H9 (cell line): ENCODE data around the gene CD1E. TPM values are rescaled to one million over a fixed set of nuclear protein-coding genes. Genes with fewer than 3 reads are reported as not detected.

Experiments used
- DNase-seq: peaks from one replicate; pipeline ENCODE4 v3.0.0-alpha.2; 2017
- H2AFZ ChIP-seq: one replicate; pipeline ENCODE4 v1.6.1; 2013; ENCODE audit warnings: mild to moderate bottlenecking, low read length, control low read depth, moderate library complexity
- H2AK5ac ChIP-seq: 2 replicates; pipeline ENCODE4 v1.6.1; 2013; ENCODE audit warnings: low read length, control low read depth, mixed read lengths; ENCODE audit not compliant: insufficient read length
- H2BK120ac ChIP-seq: one replicate; pipeline ENCODE4 v1.6.1; 2013; ENCODE audit warnings: low read depth, mild to moderate bottlenecking, low read length, control low read depth, inconsistent platforms; ENCODE audit not compliant: poor library complexity, severe bottlenecking
- H2BK12ac ChIP-seq: 2 replicates; pipeline ENCODE4 v1.6.1; 2013; ENCODE audit warnings: low read length, control low read depth, mixed read lengths, low read depth; ENCODE audit not compliant: insufficient read length
- H2BK15ac ChIP-seq: 2 replicates; pipeline ENCODE4 v1.6.1; 2013; ENCODE audit warnings: low read depth, low read length, control low read depth
- H2BK20ac ChIP-seq: one replicate; pipeline ENCODE4 v1.6.1; 2013; ENCODE audit warnings: low read depth, mild to moderate bottlenecking, low read length, control low read depth, inconsistent platforms; ENCODE audit not compliant: poor library complexity, severe bottlenecking
- H2BK5ac ChIP-seq: 2 replicates; pipeline ENCODE4 v1.6.1; 2013; ENCODE audit warnings: low read length, control low read depth, mixed read lengths; ENCODE audit not compliant: insufficient read length
- H3K14ac ChIP-seq: 2 replicates; pipeline ENCODE4 v1.6.1; 2013; ENCODE audit warnings: low read length, control low read depth; ENCODE audit not compliant: insufficient read depth
- H3K18ac ChIP-seq: 2 replicates; pipeline ENCODE4 v1.6.1; 2013; ENCODE audit warnings: low read depth, mild to moderate bottlenecking, mixed read lengths, low read length, control low read depth; ENCODE audit not compliant: insufficient read length
- H3K23ac ChIP-seq: 2 replicates; pipeline ENCODE4 v1.6.1; 2013; ENCODE audit warnings: low read length, control low read depth, mixed read lengths, low read depth; ENCODE audit not compliant: insufficient read length
- H3K23me2 ChIP-seq: 2 replicates; pipeline ENCODE4 v1.6.1; 2013; ENCODE audit warnings: low read depth, mild to moderate bottlenecking, mixed read lengths, low read length, control low read depth; ENCODE audit not compliant: insufficient read length, poor library complexity, severe bottlenecking
- H3K27ac ChIP-seq: 2 replicates; pipeline ENCODE4 v1.5.1; 2013; ENCODE audit warnings: low read length, control low read depth, mixed read lengths, low read depth; ENCODE audit not compliant: insufficient read length
- H3K27me3 ChIP-seq: 2 replicates; pipeline ENCODE4 v1.6.1; 2013; ENCODE audit warnings: low read length, control low read depth, inconsistent platforms; ENCODE audit not compliant: insufficient read depth
- H3K4ac ChIP-seq: 2 replicates; pipeline ENCODE4 v1.6.1; 2013; ENCODE audit warnings: low read depth, mild to moderate bottlenecking, control low read depth, inconsistent platforms, low read length, moderate library complexity
- H3K4me1 ChIP-seq: 2 replicates; pipeline ENCODE4 v1.6.1; 2013; ENCODE audit warnings: low read length, control low read depth, inconsistent platforms; ENCODE audit not compliant: insufficient read depth
- H3K4me2 ChIP-seq: 2 replicates; pipeline ENCODE4 v1.6.1; 2013; ENCODE audit warnings: low read length, control low read depth, mixed read lengths; ENCODE audit not compliant: insufficient read length, insufficient read depth
- H3K56ac ChIP-seq: 2 replicates; pipeline ENCODE4 v1.6.1; 2013; ENCODE audit warnings: low read depth, mild to moderate bottlenecking, mixed read lengths, low read length, control low read depth; ENCODE audit not compliant: insufficient read length
- H3K79me1 ChIP-seq: 2 replicates; pipeline ENCODE4 v1.6.1; 2013; ENCODE audit warnings: low read depth, mild to moderate bottlenecking, moderate library complexity, low read length, control low read depth, inconsistent platforms; ENCODE audit not compliant: insufficient read depth, poor library complexity, severe bottlenecking
- H3K79me2 ChIP-seq: 2 replicates; pipeline ENCODE4 v1.6.1; 2013; ENCODE audit warnings: low read length, control low read depth, inconsistent platforms; ENCODE audit not compliant: insufficient read depth
- H3K9ac ChIP-seq: 2 replicates; pipeline ENCODE4 v1.6.1; 2013; ENCODE audit warnings: low read length, control low read depth, mixed read lengths; ENCODE audit not compliant: insufficient read length; ENCODE audit errors: extremely low read depth
- H3K9me3 ChIP-seq: one replicate; pipeline ENCODE4 v1.6.1; 2013; ENCODE audit warnings: low read depth, low read length, inconsistent platforms; ENCODE audit not compliant: control insufficient read depth
- H3T11ph ChIP-seq: one replicate; pipeline ENCODE4 v1.6.1; 2013; ENCODE audit warnings: mild to moderate bottlenecking, low read length, control low read depth, inconsistent platforms
- H4K20me1 ChIP-seq: one replicate; pipeline ENCODE4 v1.6.1; 2013; ENCODE audit not compliant: control insufficient read depth, insufficient read length, insufficient read depth
- H4K5ac ChIP-seq: 2 replicates; pipeline ENCODE4 v1.6.1; 2013; ENCODE audit warnings: low read depth, mild to moderate bottlenecking, mixed read lengths, low read length, control low read depth; ENCODE audit not compliant: insufficient read length
- H4K8ac ChIP-seq: replicated peaks from 2 replicates; pipeline ENCODE4 v1.6.1; 2013; ENCODE audit warnings: low read length, control low read depth, mixed read lengths, low read depth; ENCODE audit not compliant: insufficient read length
- H4K91ac ChIP-seq: 2 replicates; pipeline ENCODE4 v1.6.1; 2013; ENCODE audit warnings: low read depth, mild to moderate bottlenecking, moderate library complexity, mixed read lengths, low read length, control low read depth; ENCODE audit not compliant: insufficient read length
- H3K27ac Mint-ChIP-seq, 3 experiments: 2 replicates in 2 of 3; 3 replicates in 1 of 3; pipeline ENCODE4 v1.8.0; 2020 to 2021; ENCODE audit warnings: mixed read lengths in 3 of 3, mild to moderate bottlenecking in 1 of 3, moderate library complexity in 1 of 3
- H3K27me3 Mint-ChIP-seq: 2 replicates; pipeline ENCODE4 v1.8.0; 2021; ENCODE audit warnings: low read depth, mild to moderate bottlenecking, moderate library complexity, mixed read lengths
- H3K36me3 Mint-ChIP-seq, 3 experiments: 2 replicates in 2 of 3; 3 replicates in 1 of 3; pipeline ENCODE4 v1.8.0; 2020 to 2021; ENCODE audit warnings: low read depth in 3 of 3, mixed read lengths in 3 of 3; ENCODE audit not compliant: insufficient read depth in 1 of 3
- H3K4me1 Mint-ChIP-seq, 2 experiments: 2 replicates each; pipeline ENCODE4 v1.8.0; 2020; ENCODE audit warnings: mixed read lengths in 2 of 2
- H3K4me3 Mint-ChIP-seq, 2 experiments: 2 replicates in 1 of 2; 3 replicates in 1 of 2; pipeline ENCODE4 v1.8.0; 2020 to 2021; ENCODE audit warnings: mild to moderate bottlenecking in 2 of 2, mixed read lengths in 2 of 2, moderate library complexity in 1 of 2
- H3K9me3 Mint-ChIP-seq, 2 experiments: 2 replicates in 1 of 2; 3 replicates in 1 of 2; pipeline ENCODE4 v1.8.0; 2020; ENCODE audit warnings: mild to moderate bottlenecking in 2 of 2, mixed read lengths in 2 of 2, moderate library complexity in 1 of 2
- WGBS: extraction: QIAGEN DNeasy Blood & Tissue Kit; methylation state at CpG from one replicate; pipeline ENCODE4 v1.1.7; 2013; ENCODE audit warnings: missing lambda C conversion rate, low lambda C conversion rate, mixed read lengths; ENCODE audit not compliant: insufficient read length; ENCODE audit errors: extremely low coverage; 5-methylcytosine and 5-hydroxymethylcytosine counted together
- total RNA-seq: library from RNA; stranded (reverse); gene quantifications from 2 replicates; pipeline ENCODE4 v1.2.1, GENCODE V29; 2021
- TF ChIP-seq, protein P1 (sequence below): fragments of 200-600 bp; sonication (generic); conservative IDR thresholded peaks from 3 replicates; pipeline ENCODE4 v1.8.0; 2021; ENCODE audit warnings: antibody characterized with exemption, mild to moderate bottlenecking

Gene CD1E
- total RNA-seq, 1 experiment from 2014 or later = not detected

- Histone ChIP-seq H4K5ac (no peak overlapping the region), H3K23ac (no peak overlapping the region), H3K4ac (no peak overlapping the region), H3K79me1 (no peaks in the 10 kb centered on the region), H3K14ac (no peak overlapping the region), H4K8ac (no peak overlapping the region), H3K27me3 (no peaks in the 10 kb centered on the region), H4K20me1 (no peaks in the 10 kb centered on the region), H2BK20ac (no peak overlapping the region), H3K9ac (no peak overlapping the region), H2BK5ac (no peak overlapping the region), H4K91ac (no peak overlapping the region), H3K79me2 (no peaks in the 10 kb centered on the region), H3K27ac (no peak overlapping the region), H3K4me2 (no peak overlapping the region), H3T11ph (no peak overlapping the region), H3K18ac (no peak overlapping the region), H3K23me2 (no peaks in the 10 kb centered on the region), H3K9me3 (no peaks in the 10 kb centered on the region), H2BK15ac (no peak overlapping the region), H2BK12ac (no peak overlapping the region), H2AFZ (no peak overlapping the region), H2BK120ac (no peak overlapping the region), H3K56ac (no peak overlapping the region), H2AK5ac (no peak overlapping the region), H3K4me1 (no peaks in the 10 kb centered on the region)
- H3K27me3 Mint-ChIP-seq = no peaks in the 10 kb centered on the region
- no peaks in the 10 kb centered on the region for H3K9me3 Mint-ChIP-seq
- TF ChIP-seq, protein P1, sequence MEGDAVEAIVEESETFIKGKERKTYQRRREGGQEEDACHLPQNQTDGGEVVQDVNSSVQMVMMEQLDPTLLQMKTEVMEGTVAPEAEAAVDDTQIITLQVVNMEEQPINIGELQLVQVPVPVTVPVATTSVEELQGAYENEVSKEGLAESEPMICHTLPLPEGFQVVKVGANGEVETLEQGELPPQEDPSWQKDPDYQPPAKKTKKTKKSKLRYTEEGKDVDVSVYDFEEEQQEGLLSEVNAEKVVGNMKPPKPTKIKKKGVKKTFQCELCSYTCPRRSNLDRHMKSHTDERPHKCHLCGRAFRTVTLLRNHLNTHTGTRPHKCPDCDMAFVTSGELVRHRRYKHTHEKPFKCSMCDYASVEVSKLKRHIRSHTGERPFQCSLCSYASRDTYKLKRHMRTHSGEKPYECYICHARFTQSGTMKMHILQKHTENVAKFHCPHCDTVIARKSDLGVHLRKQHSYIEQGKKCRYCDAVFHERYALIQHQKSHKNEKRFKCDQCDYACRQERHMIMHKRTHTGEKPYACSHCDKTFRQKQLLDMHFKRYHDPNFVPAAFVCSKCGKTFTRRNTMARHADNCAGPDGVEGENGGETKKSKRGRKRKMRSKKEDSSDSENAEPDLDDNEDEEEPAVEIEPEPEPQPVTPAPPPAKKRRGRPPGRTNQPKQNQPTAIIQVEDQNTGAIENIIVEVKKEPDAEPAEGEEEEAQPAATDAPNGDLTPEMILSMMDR = no peak
- no CpG with 5 or more reads among the region's 3 CpGs for WGBS
- H3K4me1 Mint-ChIP-seq = no peaks in the 10 kb centered on the region
- H3K27ac Mint-ChIP-seq = no peak overlapping the region
- no peak for DNase-seq
- no peak overlapping the region for H3K4me3 Mint-ChIP-seq
- H3K36me3 Mint-ChIP-seq = no peaks in the 10 kb centered on the region
Measured at GRCh38 chr1:158400871-158401270, 47.2 kb downstream of the CD1E start.
